ENCODE results near the gene DOK7. TPM values are rescaled to one million over a fixed set of nuclear protein-coding genes. Genes with fewer than 3 reads are reported as not detected.

DOK7 gene
- total and polyA plus RNA-seq, 9 donors = 0.19 to 33.4 (median 2.2) TPM; not detected in 3

- no peaks in the 10 kb centered on the region for H3K4me1 ChIP-seq (ENCODE audit: insufficient read depth)
- WGBS, 3 donors = 90 to 91% (median 91%) methylated on average over 32 of the region's 32 CpGs
- no peaks in the 10 kb centered on the region for H3K36me3 ChIP-seq
- no peaks in the 10 kb centered on the region for H3K27me3 ChIP-seq
- H3K27ac ChIP-seq = no peak overlapping the region
- TF ChIP-seq POLR2A (IDR thresholded peaks at IDR 0.05) (no peak), EP300 (IDR thresholded peaks at IDR 0.05) (no peak)
- TF ChIP-seq, protein P1, sequence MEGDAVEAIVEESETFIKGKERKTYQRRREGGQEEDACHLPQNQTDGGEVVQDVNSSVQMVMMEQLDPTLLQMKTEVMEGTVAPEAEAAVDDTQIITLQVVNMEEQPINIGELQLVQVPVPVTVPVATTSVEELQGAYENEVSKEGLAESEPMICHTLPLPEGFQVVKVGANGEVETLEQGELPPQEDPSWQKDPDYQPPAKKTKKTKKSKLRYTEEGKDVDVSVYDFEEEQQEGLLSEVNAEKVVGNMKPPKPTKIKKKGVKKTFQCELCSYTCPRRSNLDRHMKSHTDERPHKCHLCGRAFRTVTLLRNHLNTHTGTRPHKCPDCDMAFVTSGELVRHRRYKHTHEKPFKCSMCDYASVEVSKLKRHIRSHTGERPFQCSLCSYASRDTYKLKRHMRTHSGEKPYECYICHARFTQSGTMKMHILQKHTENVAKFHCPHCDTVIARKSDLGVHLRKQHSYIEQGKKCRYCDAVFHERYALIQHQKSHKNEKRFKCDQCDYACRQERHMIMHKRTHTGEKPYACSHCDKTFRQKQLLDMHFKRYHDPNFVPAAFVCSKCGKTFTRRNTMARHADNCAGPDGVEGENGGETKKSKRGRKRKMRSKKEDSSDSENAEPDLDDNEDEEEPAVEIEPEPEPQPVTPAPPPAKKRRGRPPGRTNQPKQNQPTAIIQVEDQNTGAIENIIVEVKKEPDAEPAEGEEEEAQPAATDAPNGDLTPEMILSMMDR (IDR thresholded peaks at IDR 0.05) = no peak
- intact Hi-C loops (cut with DNase I) = no loop called here
- DNase-seq = no peak
- no peak overlapping the region for H3K4me3 ChIP-seq
- H3K9me3 ChIP-seq = no peaks in the 10 kb centered on the region
These were observed 29.8 kb upstream of the DOK7 start for GRCh38 chr4:3433138-3433869.

- intact Hi-C loops (cut with DNase I) = no loop called here
- Histone ChIP-seq H3K27me3 (no peaks in the 10 kb centered on the region), H3K4me1 (ENCODE audit: insufficient read depth) (peaks cover 3% of the 10 kb centered on the region), H3K36me3 (no peaks in the 10 kb centered on the region), H3K4me3 (no peak overlapping the region), H3K27ac (no peak overlapping the region), H3K9me3 (no peaks in the 10 kb centered on the region)
- WGBS, 3 donors = 75 to 80% (median 76%) methylated on average over 13 to 16 of the region's 16 CpGs
- no peak for TF ChIP-seq POLR2A (IDR thresholded peaks at IDR 0.05)
- TF ChIP-seq EP300 (IDR thresholded peaks at IDR 0.05) = no peak
- TF ChIP-seq, protein P1 (IDR thresholded peaks at IDR 0.05) = no peak
- DNase-seq = peak in 3 of 5 donors; percentile 20 to 45 (median 28)
These were observed 28.0 kb upstream of the DOK7 start for GRCh38 chr4:3434881-3435685.

GRCh38 chr4:3435686-3435956 is 27.5 kb upstream of the DOK7 start:
- intact Hi-C loops (cut with DNase I) = no loop called here
- 52 to 62% (median 59%) methylated on average over 4 of the region's 4 CpGs for WGBS, 3 donors
- H3K4me3 ChIP-seq = no peak overlapping the region
- TF ChIP-seq, protein P1 (IDR thresholded peaks at IDR 0.05) = no peak
- no peaks in the 10 kb centered on the region for H3K27me3 ChIP-seq
- no peaks in the 10 kb centered on the region for H3K36me3 ChIP-seq
- DNase-seq = no peak
- peaks cover 3% of the 10 kb centered on the region for H3K4me1 ChIP-seq (ENCODE audit: insufficient read depth)
- no peaks in the 10 kb centered on the region for H3K9me3 ChIP-seq
- no peak overlapping the region for H3K27ac ChIP-seq

DNA sequence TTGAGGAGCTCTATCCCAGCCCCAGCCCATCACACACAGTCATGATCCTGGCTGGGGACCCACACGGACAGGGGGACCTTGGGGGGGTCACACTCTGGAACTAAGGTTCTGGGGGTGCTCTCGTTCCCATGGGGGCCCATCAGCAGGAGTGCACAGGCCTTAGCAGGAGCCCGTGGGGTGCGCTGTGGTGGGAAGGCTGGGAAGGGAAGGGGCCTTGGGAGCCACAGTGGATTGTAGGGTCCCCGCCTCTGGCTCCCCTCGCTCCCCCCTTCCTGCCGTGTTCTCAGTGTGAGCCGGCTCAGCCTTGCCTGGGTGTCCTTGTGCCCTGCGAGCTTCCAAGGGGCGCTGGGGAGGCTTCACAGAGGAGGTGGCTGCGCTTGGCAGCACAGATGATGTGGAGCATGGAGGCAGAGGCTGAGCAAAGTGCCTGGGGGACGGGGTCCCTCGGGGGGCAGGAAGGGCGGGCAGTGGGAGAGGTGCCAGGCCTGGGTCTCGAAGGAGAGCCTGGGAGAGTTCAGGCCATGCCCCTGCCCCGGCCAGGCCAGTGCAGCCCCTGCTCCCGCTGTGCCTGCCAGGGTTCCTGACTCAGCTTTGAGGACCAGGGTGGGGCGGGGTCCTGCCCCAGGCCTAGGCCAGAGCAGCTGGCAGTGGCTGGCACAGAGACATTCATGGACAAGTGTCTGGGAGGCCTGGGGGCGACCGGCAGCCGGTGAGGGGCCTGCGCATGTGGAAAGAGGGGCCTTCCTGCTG is 26.9 kb upstream of the DOK7 start:
- Histone ChIP-seq H3K27me3 (no peaks in the 10 kb centered on the region), H3K4me3 (no peak overlapping the region), H3K27ac (no peak overlapping the region), H3K9me3 (no peaks in the 10 kb centered on the region), H3K36me3 (no peaks in the 10 kb centered on the region), H3K4me1 (ENCODE audit: insufficient read depth) (peaks cover 3% of the 10 kb centered on the region)
- WGBS, 3 donors = 81 to 84% (median 84%) methylated on average over 19 to 22 of the region's 22 CpGs
- intact Hi-C loops (cut with DNase I) = no loop called here
- TF ChIP-seq EP300 (IDR thresholded peaks at IDR 0.05) (no peak), POLR2A (IDR thresholded peaks at IDR 0.05) (no peak)
- TF ChIP-seq, protein P1 (IDR thresholded peaks at IDR 0.05) = no peak
- DNase-seq = peak in 2 of 5 donors; percentile 26 to 44
